ENCODE data around the gene ZBTB8A. TPM values are rescaled to one million over a fixed set of nuclear protein-coding genes. Genes with fewer than 3 reads are reported as not detected.
A peak's percentile ranks its signal among the peaks of the same experiment; 100 is the strongest.
"Not testable (repeated sequence)": the region's sequence is repeated elsewhere in the genome, so short reads cannot be mapped to it uniquely, and the experiment has no call there.

ZBTB8A gene
- total RNA-seq, 3 donors from 2014 or later, result 4.9 to 7.9 (median 5.1) TPM

- Histone ChIP-seq H3K9me3 (no peaks in the 10 kb centered on the region), H3K4me3 (no peak overlapping the region), H3K36me3 (ENCODE audit: low read depth) (no peaks in the 10 kb centered on the region), H3K4me1 (ENCODE audit: low read depth) (no peaks in the 10 kb centered on the region)
- ATAC-seq (peak; percentile 31), DNase-seq (no peak)
- no peak for TF ChIP-seq CTCF (IDR thresholded peaks at IDR 0.05)
- intact Hi-C loops (cut with DNase I, micrococcal nuclease), result no loop called here
Observed at GRCh38 chr1:32525053-32525452, 14.2 kb upstream of the ZBTB8A start.

GRCh38 chr1:32525661-32526444, 13.4 kb upstream of the ZBTB8A start:
- DNase-seq (no peak), ATAC-seq (no peak)
- H3K4me1 ChIP-seq (ENCODE audit: low read depth), result no peaks in the 10 kb centered on the region
- H3K4me3 ChIP-seq, result no peak overlapping the region
- intact Hi-C loops (cut with DNase I, micrococcal nuclease), result no loop called here
- no peaks in the 10 kb centered on the region for H3K36me3 ChIP-seq (ENCODE audit: low read depth)
- no peak for TF ChIP-seq CTCF (IDR thresholded peaks at IDR 0.05)
- H3K9me3 ChIP-seq, result no peaks in the 10 kb centered on the region

GRCh38 chr1:32528550-32528949, 10.7 kb upstream of the ZBTB8A start:
- intact Hi-C loops (cut with DNase I, micrococcal nuclease); DNase-seq; H3K9me3 ChIP-seq; H3K4me3 ChIP-seq; H3K36me3 ChIP-seq (ENCODE audit: low read depth); ATAC-seq; H3K4me1 ChIP-seq (ENCODE audit: low read depth): not testable (repeated sequence)

GRCh38 chr1:32533792-32534327, 5.4 kb upstream of the ZBTB8A start:
- Histone ChIP-seq H3K9me3 (no peaks in the 10 kb centered on the region), H3K4me3 (no peak overlapping the region), H3K36me3 (ENCODE audit: low read depth) (no peaks in the 10 kb centered on the region), H3K4me1 (ENCODE audit: low read depth) (peaks cover 4% of the 10 kb centered on the region)
- ATAC-seq (no peak), DNase-seq (no peak)
- intact Hi-C loops (cut with DNase I, micrococcal nuclease), result no loop called here
- TF ChIP-seq CTCF (IDR thresholded peaks at IDR 0.05), result no peak

GRCh38 chr1:32536117-32536516, 3.1 kb upstream of the ZBTB8A start:
- Histone ChIP-seq H3K9me3 (no peaks in the 10 kb centered on the region), H3K4me1 (ENCODE audit: low read depth) (peaks cover 7% of the 10 kb centered on the region), H3K4me3 (no peak overlapping the region), H3K36me3 (ENCODE audit: low read depth) (no peaks in the 10 kb centered on the region)
- TF ChIP-seq CTCF (IDR thresholded peaks at IDR 0.05), result no peak
- intact Hi-C loops (cut with DNase I, micrococcal nuclease), result no loop called here
- ATAC-seq (no peak), DNase-seq (no peak)

- DNase-seq (no peak), ATAC-seq (no peak)
- intact Hi-C loops (cut with DNase I, micrococcal nuclease), result no loop called here
- no peak for TF ChIP-seq CTCF (IDR thresholded peaks at IDR 0.05)
- Histone ChIP-seq H3K4me1 (ENCODE audit: low read depth) (peaks cover 7% of the 10 kb centered on the region), H3K4me3 (no peak overlapping the region), H3K9me3 (no peaks in the 10 kb centered on the region), H3K36me3 (ENCODE audit: low read depth) (no peaks in the 10 kb centered on the region)
Observed at GRCh38 chr1:32536764-32537163, 2.5 kb upstream of the ZBTB8A start.

Measured in mucosa of descending colon (tissue), 3 donors.